ENCODE data around the gene PDZRN4. TPM values are rescaled to one million over a fixed set of nuclear protein-coding genes. Genes with fewer than 3 reads are reported as not detected.

The PDZRN4 gene
- total and polyA plus RNA-seq, 4 experiments from 2014 or later, result not detected

DNA sequence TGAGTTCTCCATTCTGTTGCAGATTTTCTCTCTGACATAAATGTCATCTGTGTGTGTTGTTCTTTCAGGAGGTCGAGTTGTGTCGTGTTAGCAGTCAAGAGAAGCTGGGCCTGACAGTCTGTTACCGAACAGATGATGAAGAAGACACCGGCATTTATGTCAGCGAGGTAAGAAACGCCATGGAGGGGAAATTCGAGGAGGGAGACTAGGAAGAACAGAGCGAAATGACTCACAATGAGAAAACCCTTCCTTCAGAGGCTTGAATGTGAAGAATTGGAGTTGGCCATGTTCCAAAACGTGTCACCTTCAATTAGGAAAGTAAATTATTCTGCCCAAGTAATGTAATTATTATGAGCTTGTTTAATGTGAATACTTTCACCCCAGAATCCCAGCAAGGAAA is 364.5 kb downstream of the PDZRN4 start:
- CTCF ChIA-PET (ENCODE audit: partially characterized antibody), result no interaction called here

DNA sequence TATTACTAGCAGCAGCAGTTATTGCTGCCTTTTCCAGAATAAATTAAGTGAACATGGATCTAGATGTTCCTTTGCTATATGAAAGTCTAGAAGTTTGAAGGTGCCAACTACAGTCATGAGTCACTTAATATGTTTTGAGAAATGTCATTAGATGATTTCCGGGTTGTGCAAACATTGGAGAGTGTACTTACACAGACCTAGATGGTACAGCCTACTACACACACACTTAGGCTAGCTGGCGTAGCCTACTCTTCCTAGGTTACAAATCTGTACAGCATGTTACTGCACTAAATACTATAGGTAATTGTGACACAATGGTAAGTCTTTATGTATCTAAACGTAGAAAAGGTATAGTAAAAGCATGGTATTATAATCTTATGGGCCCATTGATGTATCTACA is 368.1 kb downstream of the PDZRN4 start:
- Histone ChIP-seq H3K4me3 (ENCODE audit: low read length in 2 of 2) (no peak overlapping the region), H3K9me3 (ENCODE audit: control insufficient read depth in 1 of 2, low read length in 2 of 2) (no peaks in the 10 kb centered on the region), H3K36me3 (ENCODE audit: insufficient read depth, low read length) (no peaks in the 10 kb centered on the region), H3K27me3 (ENCODE audit: insufficient read depth, low read length) (no peaks in the 10 kb centered on the region), H3K27ac (ENCODE audit: low read depth, low read length) (no peak overlapping the region), H3K4me1 (ENCODE audit: insufficient read depth, low read length) (no peaks in the 10 kb centered on the region)
- CTCF ChIA-PET (ENCODE audit: partially characterized antibody), result no interaction called here
- Mint-ChIP-seq H3K4me3 (no peak overlapping the region), H3K9me3 (no peaks in the 10 kb centered on the region), H3K36me3 (no peaks in the 10 kb centered on the region), H3K4me1 (no peaks in the 10 kb centered on the region), H3K27ac (no peak overlapping the region), H3K27me3 (peaks cover 1% of the 10 kb centered on the region in 2 donors)
- intact Hi-C loops (cut with micrococcal nuclease), result no loop called here
- no peak for DNase-seq
- POLR2A ChIA-PET (ENCODE audit: partially characterized antibody), result no interaction called here

More for the DNA sequence above, 364.5 kb downstream of the PDZRN4 start:
- no peak for DNase-seq
- H3K36me3 Mint-ChIP-seq, result no peaks in the 10 kb centered on the region
- POLR2A ChIA-PET (ENCODE audit: partially characterized antibody), result no interaction called here
- Histone ChIP-seq H3K9me3 (ENCODE audit: control insufficient read depth in 1 of 2, low read length in 2 of 2) (no peaks in the 10 kb centered on the region), H3K27me3 (ENCODE audit: insufficient read depth, low read length) (no peaks in the 10 kb centered on the region), H3K27ac (ENCODE audit: low read depth, low read length) (no peak overlapping the region), H3K4me1 (ENCODE audit: insufficient read depth, low read length) (no peaks in the 10 kb centered on the region), H3K4me3 (ENCODE audit: low read length in 2 of 2) (no peak overlapping the region), H3K36me3 (ENCODE audit: insufficient read depth, low read length) (no peaks in the 10 kb centered on the region)
- H3K4me1 Mint-ChIP-seq, result no peaks in the 10 kb centered on the region
- no peaks in the 10 kb centered on the region for H3K9me3 Mint-ChIP-seq
- intact Hi-C loops (cut with micrococcal nuclease), result no loop called here
- H3K27me3 Mint-ChIP-seq, result peaks cover 1% of the 10 kb centered on the region in 2 donors
- no peak overlapping the region for H3K4me3 Mint-ChIP-seq
- H3K27ac Mint-ChIP-seq, result no peak overlapping the region

DNA sequence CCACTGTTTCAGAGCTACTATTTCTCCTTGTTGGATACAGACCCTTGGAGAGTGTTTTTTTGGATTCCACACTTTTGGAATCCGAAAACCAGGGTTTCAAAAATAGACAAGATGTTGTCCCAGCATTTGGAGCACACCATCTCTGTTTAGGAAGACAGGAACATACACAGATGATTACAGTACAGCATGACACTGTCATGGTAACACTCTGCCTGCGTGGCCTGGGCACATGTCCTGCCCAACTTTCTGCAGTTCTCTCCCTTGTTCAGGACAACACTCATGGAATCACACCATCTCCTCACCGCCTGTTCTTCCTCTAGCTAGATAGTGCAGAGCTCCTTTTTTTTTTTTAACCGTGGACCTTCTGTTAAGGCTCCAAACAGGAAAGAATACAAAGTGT is 369.2 kb downstream of the PDZRN4 start:
- H3K27me3 Mint-ChIP-seq, result peaks cover 1% of the 10 kb centered on the region in 2 donors
- H3K36me3 Mint-ChIP-seq, result no peaks in the 10 kb centered on the region
- POLR2A ChIA-PET (ENCODE audit: partially characterized antibody), result no interaction called here
- intact Hi-C loops (cut with micrococcal nuclease), result no loop called here
- H3K4me1 ChIP-seq (ENCODE audit: insufficient read depth, low read length), result no peaks in the 10 kb centered on the region
- no peaks in the 10 kb centered on the region for H3K9me3 ChIP-seq (ENCODE audit: control insufficient read depth in 1 of 2, low read length in 2 of 2)
- DNase-seq, result no peak
- no peaks in the 10 kb centered on the region for H3K27me3 ChIP-seq (ENCODE audit: insufficient read depth, low read length)
- no peaks in the 10 kb centered on the region for H3K4me1 Mint-ChIP-seq
- no peak overlapping the region for H3K4me3 Mint-ChIP-seq
- no peaks in the 10 kb centered on the region for H3K36me3 ChIP-seq (ENCODE audit: insufficient read depth, low read length)
- CTCF ChIA-PET (ENCODE audit: partially characterized antibody), result no interaction called here
- H3K27ac Mint-ChIP-seq, result no peak overlapping the region
- no peaks in the 10 kb centered on the region for H3K9me3 Mint-ChIP-seq
- no peak overlapping the region for H3K4me3 ChIP-seq (ENCODE audit: low read length in 2 of 2)
- no peak overlapping the region for H3K27ac ChIP-seq (ENCODE audit: low read depth, low read length)

DNA sequence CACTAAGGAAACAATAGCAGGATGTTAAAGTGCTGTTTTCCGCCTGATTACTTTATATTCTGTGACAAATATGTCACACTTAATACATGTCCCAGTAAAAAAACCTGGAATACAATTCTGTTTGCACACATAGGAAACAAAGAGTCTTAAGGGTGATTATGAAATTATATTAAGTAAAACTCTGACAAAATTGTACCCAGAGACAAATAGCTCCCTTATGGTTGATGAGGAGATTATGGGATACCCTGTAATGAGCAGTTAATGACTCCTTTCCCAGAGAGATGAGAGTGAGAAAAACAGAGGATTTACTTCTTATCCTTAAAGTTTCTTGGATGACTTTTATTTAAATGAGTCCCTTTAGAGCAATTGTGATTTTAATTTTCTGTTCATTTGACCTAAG is 370.6 kb downstream of the PDZRN4 start:
- H3K9me3 Mint-ChIP-seq, result no peaks in the 10 kb centered on the region
- no peaks in the 10 kb centered on the region for H3K27me3 ChIP-seq (ENCODE audit: insufficient read depth, low read length)
- CTCF ChIA-PET (ENCODE audit: partially characterized antibody), result no interaction called here
- no peak overlapping the region for H3K4me3 ChIP-seq (ENCODE audit: low read length in 2 of 2)
- H3K36me3 ChIP-seq (ENCODE audit: insufficient read depth, low read length), result no peaks in the 10 kb centered on the region
- no peak overlapping the region for H3K27ac ChIP-seq (ENCODE audit: low read depth, low read length)
- H3K9me3 ChIP-seq (ENCODE audit: control insufficient read depth in 1 of 2, low read length in 2 of 2), result no peaks in the 10 kb centered on the region
- no peaks in the 10 kb centered on the region for H3K36me3 Mint-ChIP-seq
- POLR2A ChIA-PET (ENCODE audit: partially characterized antibody), result no interaction called here
- no peak for DNase-seq
- no peak overlapping the region for H3K4me3 Mint-ChIP-seq
- intact Hi-C loops (cut with micrococcal nuclease), result no loop called here
- no peak overlapping the region for H3K27ac Mint-ChIP-seq
- no peaks in the 10 kb centered on the region for H3K4me1 Mint-ChIP-seq
- H3K27me3 Mint-ChIP-seq, result peaks cover 0 to 1% of the 10 kb centered on the region in 2 donors
- H3K4me1 ChIP-seq (ENCODE audit: insufficient read depth, low read length), result no peaks in the 10 kb centered on the region

DNA sequence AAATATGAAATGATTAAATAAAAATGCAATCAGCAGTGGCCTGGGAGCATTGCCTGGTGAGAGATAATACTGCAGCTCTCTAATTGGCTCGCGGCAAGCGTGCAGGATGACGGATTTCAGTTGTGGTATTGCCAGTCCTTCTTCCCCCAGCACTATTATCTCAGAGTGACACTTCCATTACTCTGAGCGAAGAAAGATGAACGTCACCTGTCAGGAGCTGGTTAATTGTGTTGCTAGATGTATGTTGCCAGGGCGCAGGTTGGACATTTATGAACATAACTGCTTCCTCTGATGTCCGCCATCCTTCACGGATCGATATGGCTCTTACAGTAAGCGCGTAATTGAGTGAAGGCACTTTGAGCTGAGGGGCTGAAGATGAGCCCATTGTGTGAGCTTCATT is 374.9 kb downstream of the PDZRN4 start:
- ChIA-PET CTCF (ENCODE audit: partially characterized antibody) (no interaction called here), POLR2A (ENCODE audit: partially characterized antibody) (no interaction called here)
- no peaks in the 10 kb centered on the region for H3K9me3 ChIP-seq (ENCODE audit: control insufficient read depth in 1 of 2, low read length in 2 of 2)
- no peak overlapping the region for H3K4me3 ChIP-seq (ENCODE audit: low read length in 2 of 2)
- intact Hi-C loops (cut with micrococcal nuclease), result no loop called here
- no peaks in the 10 kb centered on the region for H3K4me1 ChIP-seq (ENCODE audit: insufficient read depth, low read length)
- Mint-ChIP-seq H3K27me3 (no peaks in the 10 kb centered on the region), H3K4me1 (no peaks in the 10 kb centered on the region), H3K4me3 (no peak overlapping the region), H3K9me3 (no peaks in the 10 kb centered on the region), H3K27ac (no peak overlapping the region), H3K36me3 (no peaks in the 10 kb centered on the region)
- H3K27ac ChIP-seq (ENCODE audit: low read depth, low read length), result no peak overlapping the region
- no peaks in the 10 kb centered on the region for H3K36me3 ChIP-seq (ENCODE audit: insufficient read depth, low read length)
- no peaks in the 10 kb centered on the region for H3K27me3 ChIP-seq (ENCODE audit: insufficient read depth, low read length)
- no peak for DNase-seq

DNA sequence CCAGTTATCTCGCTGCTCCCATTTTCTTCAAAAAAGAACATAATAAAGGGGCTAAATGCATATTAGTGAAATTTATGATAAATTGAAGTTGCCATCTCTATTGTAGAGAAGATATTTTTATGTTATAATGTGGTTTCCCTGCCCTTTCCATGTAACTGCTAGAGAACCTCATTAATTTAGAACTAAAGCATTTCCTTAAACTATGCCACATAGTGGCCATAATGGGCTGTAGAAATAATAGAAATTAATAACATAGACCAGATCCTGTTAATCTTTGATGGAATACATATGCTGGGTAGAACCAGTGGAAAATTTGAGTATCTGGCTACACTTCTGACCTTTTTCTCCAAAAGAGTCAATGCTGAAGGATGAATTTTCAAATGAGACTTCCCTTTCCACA is 376.7 kb downstream of the PDZRN4 start:
- Histone ChIP-seq H3K27me3 (ENCODE audit: insufficient read depth, low read length) (no peaks in the 10 kb centered on the region), H3K36me3 (ENCODE audit: insufficient read depth, low read length) (no peaks in the 10 kb centered on the region), H3K9me3 (ENCODE audit: control insufficient read depth in 1 of 2, low read length in 2 of 2) (no peaks in the 10 kb centered on the region), H3K4me1 (ENCODE audit: insufficient read depth, low read length) (no peaks in the 10 kb centered on the region), H3K27ac (ENCODE audit: low read depth, low read length) (no peak overlapping the region), H3K4me3 (ENCODE audit: low read length in 2 of 2) (no peak overlapping the region)
- POLR2A ChIA-PET (ENCODE audit: partially characterized antibody), result no interaction called here
- DNase-seq, result no peak
- Mint-ChIP-seq H3K27ac (no peak overlapping the region), H3K4me1 (no peaks in the 10 kb centered on the region), H3K4me3 (no peak overlapping the region), H3K9me3 (no peaks in the 10 kb centered on the region), H3K27me3 (no peaks in the 10 kb centered on the region), H3K36me3 (no peaks in the 10 kb centered on the region)
- CTCF ChIA-PET (ENCODE audit: partially characterized antibody), result no interaction called here
- intact Hi-C loops (cut with micrococcal nuclease), result no loop called here

DNA sequence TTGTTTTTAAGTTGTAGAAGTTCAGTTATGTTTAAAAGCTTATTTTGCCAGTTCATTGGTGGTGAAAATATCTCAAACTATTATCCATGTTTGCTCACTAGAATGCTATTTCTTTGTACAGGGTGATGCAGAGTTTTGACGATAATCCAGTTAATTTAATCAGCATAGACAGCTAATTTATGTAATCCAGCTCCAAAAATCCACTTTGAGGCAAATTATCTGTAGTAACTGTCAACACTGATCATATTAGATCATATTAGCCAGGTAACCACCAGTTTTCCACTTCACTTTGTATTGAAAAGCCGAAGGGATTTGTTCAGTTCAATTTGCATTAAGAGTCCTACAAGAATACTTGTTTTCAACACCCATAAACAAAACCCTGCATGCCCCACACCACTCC is 378.6 kb downstream of the PDZRN4 start:
- H3K4me3 ChIP-seq (ENCODE audit: low read length in 2 of 2), result no peak overlapping the region
- H3K36me3 ChIP-seq (ENCODE audit: insufficient read depth, low read length), result no peaks in the 10 kb centered on the region
- no peaks in the 10 kb centered on the region for H3K4me1 Mint-ChIP-seq
- intact Hi-C loops (cut with micrococcal nuclease), result no loop called here
- H3K27ac ChIP-seq (ENCODE audit: low read depth, low read length), result no peak overlapping the region
- no peak overlapping the region for H3K4me3 Mint-ChIP-seq
- H3K27ac Mint-ChIP-seq, result no peak overlapping the region
- ChIA-PET POLR2A (ENCODE audit: partially characterized antibody) (no interaction called here), CTCF (ENCODE audit: partially characterized antibody) (no interaction called here)
- H3K9me3 Mint-ChIP-seq, result no peaks in the 10 kb centered on the region
- no peak for DNase-seq
- no peaks in the 10 kb centered on the region for H3K36me3 Mint-ChIP-seq
- H3K4me1 ChIP-seq (ENCODE audit: insufficient read depth, low read length), result no peaks in the 10 kb centered on the region
- no peaks in the 10 kb centered on the region for H3K27me3 ChIP-seq (ENCODE audit: insufficient read depth, low read length)
- H3K9me3 ChIP-seq (ENCODE audit: control insufficient read depth in 1 of 2, low read length in 2 of 2), result no peaks in the 10 kb centered on the region
- H3K27me3 Mint-ChIP-seq, result no peaks in the 10 kb centered on the region

DNA sequence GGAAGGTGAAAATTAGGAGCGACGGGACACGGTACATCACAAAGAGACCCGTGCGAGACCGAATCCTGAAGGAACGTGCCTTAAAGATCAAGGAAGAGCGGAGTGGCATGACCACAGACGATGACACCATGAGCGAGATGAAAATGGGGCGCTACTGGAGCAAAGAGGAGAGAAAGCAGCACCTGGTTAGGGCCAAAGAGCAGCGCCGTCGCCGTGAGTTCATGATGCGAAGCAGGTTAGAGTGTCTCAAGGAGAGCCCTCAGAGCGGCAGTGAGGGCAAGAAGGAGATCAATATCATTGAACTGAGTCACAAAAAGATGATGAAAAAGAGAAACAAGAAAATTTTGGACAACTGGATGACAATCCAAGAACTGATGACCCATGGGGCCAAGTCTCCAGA is 385.3 kb downstream of the PDZRN4 start:
- Histone ChIP-seq H3K4me1 (ENCODE audit: insufficient read depth, low read length) (no peaks in the 10 kb centered on the region), H3K27me3 (ENCODE audit: insufficient read depth, low read length) (no peaks in the 10 kb centered on the region), H3K27ac (ENCODE audit: low read depth, low read length) (no peak overlapping the region), H3K36me3 (ENCODE audit: insufficient read depth, low read length) (no peaks in the 10 kb centered on the region), H3K4me3 (ENCODE audit: low read length in 2 of 2) (no peak overlapping the region), H3K9me3 (ENCODE audit: control insufficient read depth in 1 of 2, low read length in 2 of 2) (no peaks in the 10 kb centered on the region)
- ChIA-PET POLR2A (ENCODE audit: partially characterized antibody) (no interaction called here), CTCF (ENCODE audit: partially characterized antibody) (no interaction called here)
- Mint-ChIP-seq H3K9me3 (no peaks in the 10 kb centered on the region), H3K4me3 (no peak overlapping the region), H3K36me3 (no peaks in the 10 kb centered on the region), H3K27me3 (no peaks in the 10 kb centered on the region), H3K27ac (no peak overlapping the region), H3K4me1 (no peaks in the 10 kb centered on the region)
- intact Hi-C loops (cut with micrococcal nuclease), result no loop called here
- DNase-seq, result no peak

Measured in CD4-positive, alpha-beta memory T cell (primary cell).